PC-9 (cell line): ENCODE measurements around the gene GLRB.

ENCODE experiments used
- CTCF ChIP-seq: fragments of 200-600 bp; sonication (generic); conservative IDR thresholded peaks from 2 replicates; pipeline ENCODE4 v1.6.1; 2017; ENCODE audit warnings: mixed run types, antibody characterized with exemption, mild to moderate bottlenecking, moderate library complexity
- EZH2 ChIP-seq: fragments of 200-600 bp; sonication (generic); IDR thresholded peaks from 2 replicates; pipeline ENCODE4 v1.8.0; 2017; ENCODE audit warnings: antibody characterized with exemption, low read depth

- TF ChIP-seq CTCF: peak; percentile 63
- no peak for TF ChIP-seq EZH2
Measured at GRCh38 chr4:157204634-157205244, 128.8 kb downstream of the GLRB start.
